Astrocyte of the spinal cord (primary cell): ENCODE data around the gene RBP3.

Source experiments
- DNase-seq: peaks from one replicate; pipeline ENCODE4 v3.0.0; 2011; ENCODE audit warnings: low read depth, low spot score
- H3K4me3 ChIP-seq: 2 replicates; pipeline ENCODE4 v1.5.1; 2011; ENCODE audit warnings: low read depth, mild to moderate bottlenecking, low read length, moderate library complexity
- in situ Hi-C: cut with HindIII; loops from 2 replicates; pipeline ENCODE4 v1.10.0; 2017; ENCODE audit warnings: low sequenced_read_pairs
- TF ChIP-seq, protein P1 (sequence below): IDR thresholded peaks from 2 replicates; pipeline ENCODE4 v1.5.1; 2012; ENCODE audit warnings: low read depth, mild to moderate bottlenecking, low read length, inconsistent platforms

Gene RBP3

DNA sequence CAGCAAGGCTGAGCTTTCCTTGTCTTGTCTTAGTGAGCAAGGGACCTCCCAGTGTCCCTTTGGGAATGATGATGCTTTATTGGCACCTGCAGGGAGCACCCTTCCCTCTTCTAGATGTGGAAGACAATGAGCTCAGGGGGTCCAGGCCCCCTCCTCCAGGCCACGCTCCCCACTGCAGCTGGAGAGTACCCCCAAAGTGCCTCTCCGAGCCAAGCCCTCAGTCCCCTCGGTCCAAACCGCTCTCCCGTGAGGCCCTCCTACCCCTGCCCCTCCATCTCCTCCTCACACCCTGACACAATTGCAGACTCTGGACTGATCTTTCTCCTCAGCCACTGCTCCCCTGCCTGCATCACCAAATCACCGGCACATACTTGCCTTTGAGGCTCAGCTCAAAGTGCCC lies 16.7 kb downstream of the RBP3 start:
- in situ Hi-C loops: no loop called here
- H3K4me3 ChIP-seq: no peak overlapping the region
- DNase-seq: no peak
- TF ChIP-seq, protein P1, sequence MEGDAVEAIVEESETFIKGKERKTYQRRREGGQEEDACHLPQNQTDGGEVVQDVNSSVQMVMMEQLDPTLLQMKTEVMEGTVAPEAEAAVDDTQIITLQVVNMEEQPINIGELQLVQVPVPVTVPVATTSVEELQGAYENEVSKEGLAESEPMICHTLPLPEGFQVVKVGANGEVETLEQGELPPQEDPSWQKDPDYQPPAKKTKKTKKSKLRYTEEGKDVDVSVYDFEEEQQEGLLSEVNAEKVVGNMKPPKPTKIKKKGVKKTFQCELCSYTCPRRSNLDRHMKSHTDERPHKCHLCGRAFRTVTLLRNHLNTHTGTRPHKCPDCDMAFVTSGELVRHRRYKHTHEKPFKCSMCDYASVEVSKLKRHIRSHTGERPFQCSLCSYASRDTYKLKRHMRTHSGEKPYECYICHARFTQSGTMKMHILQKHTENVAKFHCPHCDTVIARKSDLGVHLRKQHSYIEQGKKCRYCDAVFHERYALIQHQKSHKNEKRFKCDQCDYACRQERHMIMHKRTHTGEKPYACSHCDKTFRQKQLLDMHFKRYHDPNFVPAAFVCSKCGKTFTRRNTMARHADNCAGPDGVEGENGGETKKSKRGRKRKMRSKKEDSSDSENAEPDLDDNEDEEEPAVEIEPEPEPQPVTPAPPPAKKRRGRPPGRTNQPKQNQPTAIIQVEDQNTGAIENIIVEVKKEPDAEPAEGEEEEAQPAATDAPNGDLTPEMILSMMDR: no peak

DNA sequence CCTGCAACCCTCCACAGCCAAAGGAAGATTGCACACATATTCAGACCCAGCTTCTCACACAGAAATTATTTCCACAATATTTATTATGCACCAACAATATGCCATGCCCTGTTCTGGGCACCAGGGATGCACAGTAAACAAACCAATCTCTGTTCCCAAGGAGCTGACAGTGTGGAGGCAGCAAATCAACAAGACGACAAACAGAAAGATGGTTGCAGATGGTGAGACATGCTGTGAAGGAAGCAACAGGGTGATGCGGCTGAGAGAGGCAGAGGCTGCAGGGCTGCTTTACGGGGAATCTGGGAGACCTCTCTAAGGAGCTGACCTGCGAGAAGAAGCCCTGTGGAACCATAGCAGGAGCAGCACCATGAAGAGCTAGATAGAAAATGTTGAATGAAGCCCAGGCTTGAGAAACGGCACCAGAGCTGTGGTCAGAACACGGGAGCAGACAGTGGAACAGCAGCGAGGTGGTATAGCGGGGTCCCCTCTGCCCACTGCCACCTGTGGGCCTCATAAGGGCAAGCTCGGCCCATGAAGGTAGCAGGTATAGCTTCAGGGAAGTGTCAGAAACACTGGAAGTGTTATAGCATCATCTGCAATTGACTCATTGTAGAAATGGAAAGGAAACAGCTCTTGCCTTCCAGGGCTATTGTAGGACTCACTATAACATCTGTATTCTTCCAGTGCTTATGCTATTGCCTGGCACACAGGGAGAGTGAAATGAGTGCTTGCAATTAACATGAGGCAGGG lies 17.4 kb downstream of the RBP3 start:
- H3K4me3 ChIP-seq: no peak overlapping the region
- TF ChIP-seq, protein P1: no peak
- in situ Hi-C loops: no loop called here
- no peak for DNase-seq

DNA sequence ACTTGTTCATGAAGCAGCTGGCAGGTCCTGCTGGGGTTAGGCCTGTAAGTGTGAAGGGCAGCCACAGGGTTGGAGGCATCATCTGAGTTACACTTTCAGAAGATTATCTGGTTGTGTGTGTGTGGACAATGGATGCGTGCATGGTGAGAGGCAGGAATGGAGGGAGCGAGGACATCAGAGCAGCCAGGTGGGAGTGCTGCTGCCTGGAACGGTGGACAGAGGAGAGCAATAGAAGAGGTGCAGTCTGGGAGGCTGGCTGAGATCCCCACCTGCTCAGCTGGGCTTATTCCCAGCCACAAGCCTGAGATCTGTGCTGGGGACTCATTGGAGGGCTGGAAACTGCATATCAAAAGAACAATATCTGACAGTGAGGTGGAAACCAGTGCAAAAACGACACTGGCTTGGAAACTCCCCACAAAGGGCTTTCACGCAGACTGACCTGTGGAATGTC lies 18.0 kb downstream of the RBP3 start:
- TF ChIP-seq, protein P1: no peak

DNA sequence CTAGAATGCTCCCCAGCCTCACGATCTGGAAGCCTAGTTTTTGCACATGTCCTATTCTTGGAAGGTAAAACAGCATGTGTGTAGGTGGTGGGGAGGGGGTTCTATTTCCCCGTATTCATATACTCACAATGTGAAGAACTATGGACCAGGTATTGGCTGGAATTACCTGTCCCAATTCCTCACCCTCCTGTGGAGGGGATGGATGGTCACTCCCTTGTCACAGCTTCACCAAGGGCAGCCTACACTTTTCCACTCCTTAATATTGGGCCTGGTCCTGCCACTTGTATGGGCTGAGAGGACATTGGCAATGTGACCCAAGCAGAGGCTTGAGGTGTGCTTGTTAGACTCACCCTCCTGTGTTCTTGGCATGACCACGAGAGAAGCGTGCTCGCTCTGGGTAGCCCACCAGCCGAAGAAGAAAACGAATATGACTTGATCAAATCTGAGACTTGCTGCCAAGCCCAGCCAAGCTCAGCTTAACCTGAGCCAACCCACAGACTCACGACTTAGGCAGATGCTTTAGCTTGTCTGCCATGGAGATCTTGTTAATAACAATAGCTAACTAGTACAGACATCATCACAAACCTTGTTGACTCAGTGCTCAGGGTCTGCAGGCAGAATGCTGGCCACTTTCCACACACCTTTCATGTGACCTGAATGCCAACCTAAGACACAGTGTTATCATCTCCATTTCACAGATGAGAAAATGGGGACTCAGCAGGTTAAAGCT lies 18.7 kb downstream of the RBP3 start:
- in situ Hi-C loops: no loop called here
- no peak overlapping the region for H3K4me3 ChIP-seq
- TF ChIP-seq, protein P1: no peak
- no peak for DNase-seq

More for the DNA sequence above, 18.0 kb downstream of the RBP3 start:
- H3K4me3 ChIP-seq: no peak overlapping the region
- in situ Hi-C loops: no loop called here
- no peak for DNase-seq

DNA sequence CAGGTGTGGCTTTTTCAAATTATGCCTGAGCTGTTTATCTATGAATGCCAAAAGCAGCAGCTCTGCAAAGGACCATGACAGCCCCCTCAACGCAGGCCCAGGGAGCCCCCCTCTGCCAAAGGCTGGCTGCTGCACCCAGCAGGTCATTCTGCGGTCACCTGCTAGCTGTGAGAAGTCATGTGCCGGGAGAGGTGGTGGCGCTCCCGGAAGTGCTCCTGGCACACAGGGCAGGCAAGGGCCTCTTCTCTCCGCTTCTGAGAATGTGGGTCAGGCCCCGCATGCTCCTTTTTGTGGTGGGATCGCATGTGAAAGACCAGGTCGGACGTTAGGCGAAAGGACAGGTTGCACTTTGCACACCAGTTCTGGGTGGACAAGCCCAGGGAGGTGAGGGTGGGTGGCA lies 19.5 kb downstream of the RBP3 start:
- no peak for DNase-seq
- in situ Hi-C loops: no loop called here
- no peak overlapping the region for H3K4me3 ChIP-seq
- TF ChIP-seq, protein P1: no peak

DNA sequence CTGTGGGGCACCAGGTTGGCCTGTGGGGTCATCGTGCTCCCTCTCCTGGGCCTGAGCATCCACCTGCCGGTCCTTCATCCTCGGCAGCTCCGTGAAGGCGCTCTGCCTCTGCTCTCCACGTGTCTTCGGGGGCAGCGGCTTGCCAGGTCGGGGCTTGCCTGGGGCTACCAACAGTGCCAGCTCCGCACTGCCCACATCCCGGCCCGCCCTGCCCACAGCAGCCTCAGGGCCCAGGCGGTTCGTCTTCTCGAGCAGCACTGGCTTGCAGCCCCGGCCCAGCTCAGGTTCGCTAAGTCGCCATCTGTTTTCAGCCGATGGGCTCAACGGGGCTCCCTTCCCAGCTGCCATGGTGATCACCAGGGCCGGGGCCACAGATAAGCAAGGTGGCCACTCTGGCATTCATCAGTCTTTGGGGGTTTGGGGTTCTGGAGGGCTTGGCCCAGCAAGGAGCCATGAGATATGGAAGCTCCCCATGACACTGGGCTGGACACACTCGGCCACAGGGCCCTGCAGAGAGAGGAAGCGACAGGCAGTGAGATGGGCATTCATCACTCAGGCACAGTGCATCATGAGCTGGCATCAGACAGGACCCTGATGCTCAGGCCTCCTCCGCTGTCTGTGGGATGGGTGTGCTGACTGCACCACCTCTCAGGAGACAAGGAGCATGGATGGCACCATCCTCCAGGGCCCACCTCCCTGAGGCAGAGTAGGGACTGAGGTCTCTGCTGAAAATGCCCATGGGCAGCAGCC lies 20.4 kb downstream of the RBP3 start:
- in situ Hi-C loops: no loop called here
- DNase-seq: no peak
- TF ChIP-seq, protein P1: no peak
- H3K4me3 ChIP-seq: no peak overlapping the region
